Panc1 (cell line): ENCODE results near the gene SPATA6L. TPM values are rescaled to one million over a fixed set of nuclear protein-coding genes. Genes with fewer than 3 reads are reported as not detected.

Source experiments
- ATAC-seq: fragments of 200-7000 bp; cut with Tn5 transposase; 2 replicates; pipeline ENCODE4 v1.9.1; 2020; ENCODE audit warnings: mild to moderate bottlenecking, moderate library complexity
- Bru-seq: library from RNA; stranded (reverse); fragments of 400-500 nt; gene quantifications from one replicate; lab custom pipeline; 2021; lab: Mats Ljungman, UMichigan
- BruChase-seq, 2 experiments: library from RNA; stranded (reverse); fragments of 400-500 nt; gene quantifications; one replicate each; lab custom pipeline; 2021; lab: Mats Ljungman, UMichigan
- BruUV-seq: library from RNA; stranded (reverse); fragments of 400-500 nt; replicated peaks from 2 replicates; lab custom pipeline; 2021; lab: Mats Ljungman, UMichigan
- CTCF ChIA-PET: fragments of 300-600 bp; sonication (Branson Sonifier 250); formaldehyde crosslinking; loops from one replicate; lab custom pipeline; 2022; ENCODE audit warnings: antibody characterized with exemption; lab: Charles Lee
- POLR2A ChIA-PET: fragments of 300-600 bp; sonication (Branson Sonifier 250); formaldehyde crosslinking; loops from one replicate; lab custom pipeline; 2022; ENCODE audit warnings: antibody characterized with exemption; lab: Charles Lee
- DNase-seq: peaks from one replicate; pipeline ENCODE4 v3.0.0-alpha.2; 2010; ENCODE audit warnings: low read depth, low spot score
- H3K27ac ChIP-seq: 2 replicates; pipeline ENCODE4 v1.5.1; 2011; ENCODE audit warnings: mild to moderate bottlenecking, low read length, inconsistent platforms
- H3K27me3 ChIP-seq: fragments of 200-500 bp; sonication (Bioruptor generic); 2 replicates; pipeline ENCODE4 v1.6.0; 2014; ENCODE audit warnings: low read length, inconsistent platforms; ENCODE audit not compliant: control insufficient read depth, insufficient read depth
- H3K36me3 ChIP-seq: fragments of 200-500 bp; sonication (Bioruptor generic); 2 replicates; pipeline ENCODE4 v1.5.1; 2014; ENCODE audit warnings: inconsistent platforms, mild to moderate bottlenecking, low read length, moderate library complexity; ENCODE audit not compliant: control insufficient read depth, insufficient read depth
- H3K4me1 ChIP-seq: 2 replicates; pipeline ENCODE4 v1.5.1; 2011; ENCODE audit warnings: inconsistent platforms, mild to moderate bottlenecking, low read length, moderate library complexity; ENCODE audit not compliant: control insufficient read depth, insufficient read depth
- H3K4me3 ChIP-seq, 2 experiments: 2 replicates each; pipeline ENCODE4 v1.5.1; 2011 to 2012; ENCODE audit warnings: low read depth in 2 of 2, low read length in 2 of 2, mild to moderate bottlenecking in 2 of 2, inconsistent platforms in 1 of 2, moderate library complexity in 1 of 2
- H3K9me3 ChIP-seq: fragments of 200-500 bp; sonication (Bioruptor generic); 2 replicates; pipeline ENCODE4 v1.5.1; 2014; ENCODE audit warnings: low read depth, mild to moderate bottlenecking, inconsistent platforms, low read length, moderate library complexity; ENCODE audit not compliant: control insufficient read depth, insufficient read depth
- POLR2AphosphoS5 ChIP-seq: IDR thresholded peaks from 2 replicates; pipeline ENCODE4 v1.6.1; 2012; ENCODE audit warnings: mild to moderate bottlenecking, low read depth, low read length, moderate library complexity
- SIN3A ChIP-seq: IDR thresholded peaks from 2 replicates; pipeline ENCODE4 v1.6.1; 2012; ENCODE audit warnings: low read depth, mild to moderate bottlenecking, low read length, moderate library complexity, borderline replicate concordance; ENCODE audit not compliant: insufficient read depth
- TCF7L2 ChIP-seq: IDR thresholded peaks from 2 replicates; pipeline ENCODE4 v1.6.1; 2011; ENCODE audit warnings: mild to moderate bottlenecking, low read depth, low read length, inconsistent platforms
- in situ Hi-C: cut with HindIII; loops from 2 replicates; pipeline ENCODE4 v1.10.0; 2016; ENCODE audit warnings: low sequenced_read_pairs, low pct_unique_long_range_greater_than_20kb
- intact Hi-C: fragments of 100-400 bp; cut with micrococcal nuclease; formaldehyde crosslinking; loops from one replicate; pipeline ENCODE4 v1.10.0; 2022; ENCODE audit not compliant: unreplicated experiment
- long read RNA-seq: library from polyadenylated mRNA; unstranded; transcript quantifications from one replicate; pipeline ENCODE4 v2.0.0, GENCODE V29; 2021; ENCODE audit not compliant: unreplicated experiment
- polyA plus RNA-seq: library from polyadenylated mRNA; unstranded; fragments of >200 nt; gene quantifications from one replicate; pipeline ENCODE4 v1.2.1, GENCODE V29; 2012; ENCODE audit warnings: missing spikeins; ENCODE audit not compliant: insufficient read length
- total RNA-seq: library from RNA; stranded (reverse); gene quantifications from one replicate; pipeline ENCODE4 v1.2.1, GENCODE V29; 2021; ENCODE audit not compliant: unreplicated experiment
- TF ChIP-seq, protein P1 (sequence below): fragments of 450-650 bp; IDR thresholded peaks from 2 replicates; pipeline ENCODE4 v1.5.1; 2017; ENCODE audit warnings: mild to moderate bottlenecking
- TF ChIP-seq, protein P2 (sequence below), 2 experiments: IDR thresholded peaks; 2 replicates each; pipeline ENCODE4 v1.6.1; 2011 to 2012; ENCODE audit warnings: low read depth in 2 of 2, control low read depth in 1 of 2, low read length in 1 of 2, mild to moderate bottlenecking in 1 of 2, moderate library complexity in 1 of 2; ENCODE audit not compliant: insufficient read depth in 1 of 2

SPATA6L gene, protein sequence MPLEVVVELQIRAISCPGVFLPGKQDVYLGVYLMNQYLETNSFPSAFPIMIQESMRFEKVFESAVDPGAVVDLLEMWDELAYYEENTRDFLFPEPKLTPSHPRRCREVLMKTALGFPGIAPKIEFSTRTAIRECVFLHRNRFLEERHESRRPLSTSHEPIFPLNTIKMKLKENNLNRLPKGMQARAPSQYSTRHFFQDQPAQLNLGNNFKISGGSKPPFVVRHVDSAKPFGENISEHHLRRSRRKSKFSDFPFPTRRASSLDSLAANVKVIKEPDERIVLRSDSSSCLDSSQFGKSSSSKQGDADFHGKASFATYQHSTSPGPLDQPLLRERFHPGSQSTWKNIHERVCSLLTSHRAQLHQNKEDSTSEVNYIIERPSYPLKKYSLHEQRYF
- total RNA-seq (0.13 TPM), Bru-seq, nascent RNA (percentile 24 among the genes with signal in this experiment), BruChase-seq, experiment 1, labeled RNA remaining after a 2-hour chase (percentile 23 among the genes with signal in this experiment), BruChase-seq, experiment 2, labeled RNA remaining after a 6-hour chase (percentile 16 among the genes with signal in this experiment)
- 0.45 TPM for polyA plus RNA-seq
- long read RNA-seq, partial matches to known transcripts: 1 of 1 reads
- long read RNA-seq, other reads (novel, unspliced or antisense): 0 of 1 reads

DNA sequence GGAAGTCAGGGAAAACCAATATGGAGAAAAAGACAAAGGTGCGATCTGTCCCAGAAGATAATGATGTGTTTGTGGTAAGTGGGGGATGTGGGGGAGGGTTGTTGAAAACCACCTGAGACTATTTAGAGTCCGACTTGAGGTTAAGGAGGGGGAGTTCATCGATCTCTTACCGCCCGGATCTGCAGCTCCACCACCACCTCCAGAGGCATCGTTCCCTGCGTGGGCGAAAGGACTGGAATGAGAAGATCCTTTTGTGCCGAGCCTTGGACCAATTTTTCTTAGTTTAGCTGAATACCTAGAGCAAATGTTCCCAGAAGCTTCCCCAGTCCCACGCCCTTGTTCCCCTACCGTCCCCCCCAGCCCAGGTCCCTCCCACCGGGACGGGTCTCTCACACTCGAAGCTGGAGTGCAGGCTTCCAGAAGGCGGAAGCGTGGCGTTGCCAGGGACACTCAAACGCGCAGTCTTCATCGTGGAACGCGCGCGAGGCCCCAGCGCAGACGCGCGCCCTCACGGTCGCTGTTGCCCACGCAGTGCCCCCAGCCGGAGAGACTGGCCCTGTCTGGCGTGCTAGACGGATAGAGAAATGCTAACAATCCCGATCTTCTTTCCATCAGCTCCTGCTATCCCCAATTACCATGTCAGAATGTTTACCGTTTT lies at the start of gene SPATA6L:
Gene SPATA6L, minus strand, starts transcription at position 439 of the 658 bp plus-strand sequence. Its CDS starts 230 bp downstream, at position 209.
- no peak within 1 kb of the TSS for H3K27ac ChIP-seq
- H3K4me3 ChIP-seq: peak within 1 kb of the TSS; percentile 43 to 50
- H3K36me3 ChIP-seq: no peaks in the 10 kb centered on the region
- BruUV-seq: no TSS peak
- no peak for TF ChIP-seq SIN3A
- TF ChIP-seq, protein P1, sequence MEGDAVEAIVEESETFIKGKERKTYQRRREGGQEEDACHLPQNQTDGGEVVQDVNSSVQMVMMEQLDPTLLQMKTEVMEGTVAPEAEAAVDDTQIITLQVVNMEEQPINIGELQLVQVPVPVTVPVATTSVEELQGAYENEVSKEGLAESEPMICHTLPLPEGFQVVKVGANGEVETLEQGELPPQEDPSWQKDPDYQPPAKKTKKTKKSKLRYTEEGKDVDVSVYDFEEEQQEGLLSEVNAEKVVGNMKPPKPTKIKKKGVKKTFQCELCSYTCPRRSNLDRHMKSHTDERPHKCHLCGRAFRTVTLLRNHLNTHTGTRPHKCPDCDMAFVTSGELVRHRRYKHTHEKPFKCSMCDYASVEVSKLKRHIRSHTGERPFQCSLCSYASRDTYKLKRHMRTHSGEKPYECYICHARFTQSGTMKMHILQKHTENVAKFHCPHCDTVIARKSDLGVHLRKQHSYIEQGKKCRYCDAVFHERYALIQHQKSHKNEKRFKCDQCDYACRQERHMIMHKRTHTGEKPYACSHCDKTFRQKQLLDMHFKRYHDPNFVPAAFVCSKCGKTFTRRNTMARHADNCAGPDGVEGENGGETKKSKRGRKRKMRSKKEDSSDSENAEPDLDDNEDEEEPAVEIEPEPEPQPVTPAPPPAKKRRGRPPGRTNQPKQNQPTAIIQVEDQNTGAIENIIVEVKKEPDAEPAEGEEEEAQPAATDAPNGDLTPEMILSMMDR: no peak
- TF ChIP-seq TCF7L2: no peak
- TF ChIP-seq, protein P2, sequence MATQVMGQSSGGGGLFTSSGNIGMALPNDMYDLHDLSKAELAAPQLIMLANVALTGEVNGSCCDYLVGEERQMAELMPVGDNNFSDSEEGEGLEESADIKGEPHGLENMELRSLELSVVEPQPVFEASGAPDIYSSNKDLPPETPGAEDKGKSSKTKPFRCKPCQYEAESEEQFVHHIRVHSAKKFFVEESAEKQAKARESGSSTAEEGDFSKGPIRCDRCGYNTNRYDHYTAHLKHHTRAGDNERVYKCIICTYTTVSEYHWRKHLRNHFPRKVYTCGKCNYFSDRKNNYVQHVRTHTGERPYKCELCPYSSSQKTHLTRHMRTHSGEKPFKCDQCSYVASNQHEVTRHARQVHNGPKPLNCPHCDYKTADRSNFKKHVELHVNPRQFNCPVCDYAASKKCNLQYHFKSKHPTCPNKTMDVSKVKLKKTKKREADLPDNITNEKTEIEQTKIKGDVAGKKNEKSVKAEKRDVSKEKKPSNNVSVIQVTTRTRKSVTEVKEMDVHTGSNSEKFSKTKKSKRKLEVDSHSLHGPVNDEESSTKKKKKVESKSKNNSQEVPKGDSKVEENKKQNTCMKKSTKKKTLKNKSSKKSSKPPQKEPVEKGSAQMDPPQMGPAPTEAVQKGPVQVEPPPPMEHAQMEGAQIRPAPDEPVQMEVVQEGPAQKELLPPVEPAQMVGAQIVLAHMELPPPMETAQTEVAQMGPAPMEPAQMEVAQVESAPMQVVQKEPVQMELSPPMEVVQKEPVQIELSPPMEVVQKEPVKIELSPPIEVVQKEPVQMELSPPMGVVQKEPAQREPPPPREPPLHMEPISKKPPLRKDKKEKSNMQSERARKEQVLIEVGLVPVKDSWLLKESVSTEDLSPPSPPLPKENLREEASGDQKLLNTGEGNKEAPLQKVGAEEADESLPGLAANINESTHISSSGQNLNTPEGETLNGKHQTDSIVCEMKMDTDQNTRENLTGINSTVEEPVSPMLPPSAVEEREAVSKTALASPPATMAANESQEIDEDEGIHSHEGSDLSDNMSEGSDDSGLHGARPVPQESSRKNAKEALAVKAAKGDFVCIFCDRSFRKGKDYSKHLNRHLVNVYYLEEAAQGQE (IDR thresholded peaks at IDR 0.05; ENCODE audit: insufficient read depth in 1 of 2, low read depth in 2 of 2, low read length in 1 of 2): no peak
- no peak for TF ChIP-seq POLR2AphosphoS5
- in situ Hi-C loops: no loop called here
- no peak for DNase-seq
- H3K9me3 ChIP-seq: no peaks in the 10 kb centered on the region
- ATAC-seq: peak; percentile 40; the same call in 1 of the 2 replicates
- intact Hi-C loops: loop anchor here (10.0 kb wide), 1 partner anchor 281 kb away; no protein-coding TSS in a partner anchor
- ChIA-PET CTCF (no interaction called here), POLR2A (interaction anchor here (0.7 kb wide), 1 partner anchor 370 kb away, joined by 4 read pairs; no protein-coding TSS in a partner anchor)
- no peaks in the 10 kb centered on the region; the same call in 1 of the 2 replicates for H3K4me1 ChIP-seq
- H3K27me3 ChIP-seq: no peaks in the 10 kb centered on the region

DNA sequence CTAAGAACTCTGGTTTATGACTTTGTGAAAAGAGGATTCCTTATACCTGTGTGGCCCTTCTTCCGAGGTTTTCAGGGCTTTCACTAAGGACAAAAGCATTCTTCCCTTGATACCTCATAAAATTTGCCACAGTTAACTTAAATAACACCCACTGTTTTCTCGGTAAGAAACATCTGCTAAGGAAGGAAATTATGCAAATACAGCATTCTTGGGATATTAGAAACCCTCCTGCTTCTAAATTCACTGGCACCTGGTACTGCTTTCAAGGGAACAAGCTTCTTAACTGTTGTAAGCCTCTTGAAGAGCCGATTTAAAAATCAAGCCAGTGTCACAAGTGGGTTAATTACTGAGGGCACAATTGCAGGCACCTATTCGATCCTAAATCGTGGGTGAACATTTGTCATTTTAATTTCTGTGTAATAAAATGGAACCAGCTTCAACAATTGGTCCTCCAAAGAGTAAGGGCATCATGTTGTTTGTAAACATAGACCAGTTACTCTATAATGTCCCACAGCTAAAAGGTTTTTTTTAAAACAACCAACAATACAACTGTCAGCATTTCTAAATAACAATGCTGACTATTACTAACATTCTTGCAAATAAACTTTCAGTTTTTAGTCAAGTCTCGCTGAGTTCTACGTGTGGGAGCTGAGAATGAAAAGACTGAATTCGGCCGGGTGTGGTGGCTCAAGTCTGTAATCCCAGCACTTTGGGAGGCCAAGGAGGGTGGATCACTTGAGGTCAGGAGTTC lies 48.2 kb upstream of the SPATA6L start:
- POLR2A ChIA-PET: no interaction called here
- no peaks in the 10 kb centered on the region for H3K9me3 ChIP-seq
- no peak for DNase-seq
- H3K27ac ChIP-seq: no peak overlapping the region
- H3K36me3 ChIP-seq: no peaks in the 10 kb centered on the region
- intact Hi-C loops: no loop called here
- in situ Hi-C loops: no loop called here
- CTCF ChIA-PET: no interaction called here
- TF ChIP-seq TCF7L2 (no peak), POLR2AphosphoS5 (no peak), SIN3A (no peak)
- TF ChIP-seq, protein P1: no peak
- TF ChIP-seq, protein P2 (IDR thresholded peaks at IDR 0.05; ENCODE audit: insufficient read depth in 1 of 2, low read depth in 2 of 2, low read length in 1 of 2): no peak
- no peak for ATAC-seq
- BruUV-seq: no TSS peak
- no peaks in the 10 kb centered on the region for H3K4me1 ChIP-seq
- no peaks in the 10 kb centered on the region for H3K27me3 ChIP-seq
- no peak overlapping the region for H3K4me3 ChIP-seq
